OCI-LY7 (cell line): Measurements from ENCODE around the gene CNTNAP5.

Experiments used
- EZH2phosphoT487 ChIP-seq: fragments of 200-600 bp; sonication (generic); IDR thresholded peaks from 2 replicates; pipeline ENCODE4 v1.6.1; 2018; ENCODE audit warnings: low read depth, borderline replicate concordance, mild to moderate bottlenecking, mixed run types, antibody characterized with exemption, low read length, moderate library complexity, mixed read lengths
- TF ChIP-seq, protein P1 (sequence below): fragments of 200-600 bp; sonication (generic); conservative IDR thresholded peaks from 2 replicates; pipeline ENCODE4 v1.5.1; 2014; ENCODE audit warnings: mild to moderate bottlenecking, antibody characterized with exemption, low read length, moderate library complexity, mixed read lengths

GRCh38 chr2:124032799-124033198 lies 7.7 kb downstream of the CNTNAP5 start:
- TF ChIP-seq, protein P1, sequence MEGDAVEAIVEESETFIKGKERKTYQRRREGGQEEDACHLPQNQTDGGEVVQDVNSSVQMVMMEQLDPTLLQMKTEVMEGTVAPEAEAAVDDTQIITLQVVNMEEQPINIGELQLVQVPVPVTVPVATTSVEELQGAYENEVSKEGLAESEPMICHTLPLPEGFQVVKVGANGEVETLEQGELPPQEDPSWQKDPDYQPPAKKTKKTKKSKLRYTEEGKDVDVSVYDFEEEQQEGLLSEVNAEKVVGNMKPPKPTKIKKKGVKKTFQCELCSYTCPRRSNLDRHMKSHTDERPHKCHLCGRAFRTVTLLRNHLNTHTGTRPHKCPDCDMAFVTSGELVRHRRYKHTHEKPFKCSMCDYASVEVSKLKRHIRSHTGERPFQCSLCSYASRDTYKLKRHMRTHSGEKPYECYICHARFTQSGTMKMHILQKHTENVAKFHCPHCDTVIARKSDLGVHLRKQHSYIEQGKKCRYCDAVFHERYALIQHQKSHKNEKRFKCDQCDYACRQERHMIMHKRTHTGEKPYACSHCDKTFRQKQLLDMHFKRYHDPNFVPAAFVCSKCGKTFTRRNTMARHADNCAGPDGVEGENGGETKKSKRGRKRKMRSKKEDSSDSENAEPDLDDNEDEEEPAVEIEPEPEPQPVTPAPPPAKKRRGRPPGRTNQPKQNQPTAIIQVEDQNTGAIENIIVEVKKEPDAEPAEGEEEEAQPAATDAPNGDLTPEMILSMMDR: no peak
- no peak for TF ChIP-seq EZH2phosphoT487
